ENCODE results near the gene LMBR1L.

LMBR1L gene

DNA sequence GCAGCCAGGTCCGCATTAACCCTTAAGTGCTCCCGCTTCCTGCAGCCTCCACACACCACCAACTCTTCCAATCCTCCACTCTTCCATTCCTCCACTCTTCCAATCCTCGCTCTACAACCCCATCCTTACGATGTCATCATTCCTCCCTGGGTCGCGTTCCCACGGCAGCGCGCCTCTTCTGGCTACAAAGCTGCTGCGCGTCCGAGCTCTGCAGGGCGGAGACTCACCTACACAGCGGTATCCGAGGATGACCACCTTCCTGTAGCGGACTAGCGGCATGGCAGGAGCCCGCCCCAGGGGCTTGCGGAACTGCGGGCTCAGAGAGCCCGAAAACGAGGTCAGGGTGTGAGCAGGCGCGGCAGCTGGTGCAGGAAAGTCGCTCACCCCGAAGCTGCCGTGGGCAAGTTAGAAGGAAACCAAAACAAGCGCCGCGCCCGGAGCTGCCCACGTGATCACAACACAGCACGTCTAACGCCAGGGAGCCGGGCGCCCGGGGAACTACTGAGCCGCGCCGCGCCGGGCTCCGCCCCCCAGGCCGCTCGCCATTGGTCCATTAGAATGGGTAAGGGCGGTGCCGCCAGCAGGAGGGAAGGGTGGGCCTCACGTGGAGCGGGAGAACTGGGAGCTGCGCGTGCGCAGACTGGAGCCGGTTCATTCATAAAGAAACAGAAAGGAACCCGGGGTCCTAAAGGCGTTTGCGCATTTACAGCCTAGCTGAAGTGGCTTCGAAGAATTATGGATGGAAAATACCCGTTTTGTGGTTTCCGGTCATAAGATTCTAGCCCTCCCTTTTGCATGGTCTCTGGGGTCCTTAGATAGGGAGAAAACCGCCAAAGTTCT, 40.9 kb downstream of the LMBR1L start, which contains the start of gene RHEBL1 (continued):
- TF ChIP-seq ZNF138 (tag by site-specific recombination; IDR thresholded peaks at IDR 0.05; ENCODE audit: borderline replicate concordance) (no peak), ZNF843 (tag by site-specific recombination; IDR thresholded peaks at IDR 0.05) (no peak), ZNF473 (tag by site-specific recombination; IDR thresholded peaks at IDR 0.05) (no peak), ZNF776 (tag by site-specific recombination; IDR thresholded peaks at IDR 0.05; ENCODE audit: borderline replicate concordance) (no peak), MEIS1 (CRISPR knock-in tag; IDR thresholded peaks at IDR 0.05; ENCODE audit: borderline replicate concordance) (no peak), ZNF335 (tag by site-specific recombination; conservative IDR thresholded peaks at IDR 0.05) (peak; percentile 84), ZNF501 (tag by site-specific recombination; IDR thresholded peaks at IDR 0.05) (peak; percentile 86), ZNF654 (tag by site-specific recombination; IDR thresholded peaks at IDR 0.05; ENCODE audit: low read depth) (no peak), BCL11B (tag by site-specific recombination; IDR thresholded peaks at IDR 0.05; ENCODE audit: low read depth) (no peak), ZNF24 (tag by site-specific recombination; IDR thresholded peaks at IDR 0.05) (0 out of 2 replicates have a peak, but pooled peaks have one; percentile 63), KLF10 (tag by site-specific recombination; IDR thresholded peaks at IDR 0.05) (0 out of 2 replicates have a peak, but pooled peaks have one; percentile 29), ZNF600 (tag by site-specific recombination; IDR thresholded peaks at IDR 0.05) (peak; percentile 81), MYNN (tag by site-specific recombination; IDR thresholded peaks at IDR 0.05; ENCODE audit: borderline replicate concordance) (no peak), ZFP37 (tag by site-specific recombination; IDR thresholded peaks at IDR 0.05) (peak; percentile 85), ZNF221 (tag by site-specific recombination; IDR thresholded peaks at IDR 0.05; ENCODE audit: borderline replicate concordance) (no peak), KLF16 (tag by site-specific recombination; IDR thresholded peaks at IDR 0.05) (0 out of 2 replicates have a peak, but pooled peaks have one; percentile 67), ZNF623 (tag by site-specific recombination; IDR thresholded peaks at IDR 0.05) (no peak), ZNF214 (tag by site-specific recombination; IDR thresholded peaks at IDR 0.05; ENCODE audit: borderline replicate concordance) (no peak), ZNF132 (tag by site-specific recombination; IDR thresholded peaks at IDR 0.05; ENCODE audit: borderline replicate concordance) (no peak), ZNF707 (tag by site-specific recombination; IDR thresholded peaks at IDR 0.05) (no peak), ZFP41 (tag by site-specific recombination; IDR thresholded peaks at IDR 0.05; ENCODE audit: borderline replicate concordance) (no peak), ZBTB21 (tag by site-specific recombination; IDR thresholded peaks at IDR 0.05) (0 out of 2 replicates have a peak, but pooled peaks have one; percentile 20), ZNF354C (tag by site-specific recombination; IDR thresholded peaks at IDR 0.05; ENCODE audit: borderline replicate concordance, low read depth) (no peak), ZBTB48 (tag by site-specific recombination; IDR thresholded peaks at IDR 0.05) (no peak; the same call in 1 of the 2 replicates), HOXC10 (CRISPR knock-in tag; IDR thresholded peaks at IDR 0.05) (no peak), KLF1 (tag by site-specific recombination; IDR thresholded peaks at IDR 0.05) (peak; percentile 89), ZXDB (tag by site-specific recombination; IDR thresholded peaks at IDR 0.05) (peak; percentile 72)
- TF ChIP-seq, protein P1, sequence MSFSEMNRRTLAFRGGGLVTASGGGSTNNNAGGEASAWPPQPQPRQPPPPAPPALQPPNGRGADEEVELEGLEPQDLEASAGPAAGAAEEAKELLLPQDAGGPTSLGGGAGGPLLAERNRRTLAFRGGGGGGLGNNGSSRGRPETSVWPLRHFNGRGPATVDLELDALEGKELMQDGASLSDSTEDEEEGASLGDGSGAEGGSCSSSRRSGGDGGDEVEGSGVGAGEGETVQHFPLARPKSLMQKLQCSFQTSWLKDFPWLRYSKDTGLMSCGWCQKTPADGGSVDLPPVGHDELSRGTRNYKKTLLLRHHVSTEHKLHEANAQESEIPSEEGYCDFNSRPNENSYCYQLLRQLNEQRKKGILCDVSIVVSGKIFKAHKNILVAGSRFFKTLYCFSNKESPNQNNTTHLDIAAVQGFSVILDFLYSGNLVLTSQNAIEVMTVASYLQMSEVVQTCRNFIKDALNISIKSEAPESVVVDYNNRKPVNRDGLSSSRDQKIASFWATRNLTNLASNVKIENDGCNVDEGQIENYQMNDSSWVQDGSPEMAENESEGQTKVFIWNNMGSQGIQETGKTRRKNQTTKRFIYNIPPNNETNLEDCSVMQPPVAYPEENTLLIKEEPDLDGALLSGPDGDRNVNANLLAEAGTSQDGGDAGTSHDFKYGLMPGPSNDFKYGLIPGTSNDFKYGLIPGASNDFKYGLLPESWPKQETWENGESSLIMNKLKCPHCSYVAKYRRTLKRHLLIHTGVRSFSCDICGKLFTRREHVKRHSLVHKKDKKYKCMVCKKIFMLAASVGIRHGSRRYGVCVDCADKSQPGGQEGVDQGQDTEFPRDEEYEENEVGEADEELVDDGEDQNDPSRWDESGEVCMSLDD (tag by site-specific recombination; IDR thresholded peaks at IDR 0.05): peak; percentile 51; the same call in 1 of the 2 replicates
- TF ChIP-seq, protein P2, sequence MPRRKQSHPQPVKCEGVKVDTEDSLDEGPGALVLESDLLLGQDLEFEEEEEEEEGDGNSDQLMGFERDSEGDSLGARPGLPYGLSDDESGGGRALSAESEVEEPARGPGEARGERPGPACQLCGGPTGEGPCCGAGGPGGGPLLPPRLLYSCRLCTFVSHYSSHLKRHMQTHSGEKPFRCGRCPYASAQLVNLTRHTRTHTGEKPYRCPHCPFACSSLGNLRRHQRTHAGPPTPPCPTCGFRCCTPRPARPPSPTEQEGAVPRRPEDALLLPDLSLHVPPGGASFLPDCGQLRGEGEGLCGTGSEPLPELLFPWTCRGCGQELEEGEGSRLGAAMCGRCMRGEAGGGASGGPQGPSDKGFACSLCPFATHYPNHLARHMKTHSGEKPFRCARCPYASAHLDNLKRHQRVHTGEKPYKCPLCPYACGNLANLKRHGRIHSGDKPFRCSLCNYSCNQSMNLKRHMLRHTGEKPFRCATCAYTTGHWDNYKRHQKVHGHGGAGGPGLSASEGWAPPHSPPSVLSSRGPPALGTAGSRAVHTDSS (tag by site-specific recombination; IDR thresholded peaks at IDR 0.05): no peak
- TF ChIP-seq, protein P3, sequence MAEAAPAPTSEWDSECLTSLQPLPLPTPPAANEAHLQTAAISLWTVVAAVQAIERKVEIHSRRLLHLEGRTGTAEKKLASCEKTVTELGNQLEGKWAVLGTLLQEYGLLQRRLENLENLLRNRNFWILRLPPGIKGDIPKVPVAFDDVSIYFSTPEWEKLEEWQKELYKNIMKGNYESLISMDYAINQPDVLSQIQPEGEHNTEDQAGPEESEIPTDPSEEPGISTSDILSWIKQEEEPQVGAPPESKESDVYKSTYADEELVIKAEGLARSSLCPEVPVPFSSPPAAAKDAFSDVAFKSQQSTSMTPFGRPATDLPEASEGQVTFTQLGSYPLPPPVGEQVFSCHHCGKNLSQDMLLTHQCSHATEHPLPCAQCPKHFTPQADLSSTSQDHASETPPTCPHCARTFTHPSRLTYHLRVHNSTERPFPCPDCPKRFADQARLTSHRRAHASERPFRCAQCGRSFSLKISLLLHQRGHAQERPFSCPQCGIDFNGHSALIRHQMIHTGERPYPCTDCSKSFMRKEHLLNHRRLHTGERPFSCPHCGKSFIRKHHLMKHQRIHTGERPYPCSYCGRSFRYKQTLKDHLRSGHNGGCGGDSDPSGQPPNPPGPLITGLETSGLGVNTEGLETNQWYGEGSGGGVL (tag by site-specific recombination; IDR thresholded peaks at IDR 0.05): peak; percentile 48; the same call in 1 of the 2 replicates
- TF ChIP-seq, protein P4, sequence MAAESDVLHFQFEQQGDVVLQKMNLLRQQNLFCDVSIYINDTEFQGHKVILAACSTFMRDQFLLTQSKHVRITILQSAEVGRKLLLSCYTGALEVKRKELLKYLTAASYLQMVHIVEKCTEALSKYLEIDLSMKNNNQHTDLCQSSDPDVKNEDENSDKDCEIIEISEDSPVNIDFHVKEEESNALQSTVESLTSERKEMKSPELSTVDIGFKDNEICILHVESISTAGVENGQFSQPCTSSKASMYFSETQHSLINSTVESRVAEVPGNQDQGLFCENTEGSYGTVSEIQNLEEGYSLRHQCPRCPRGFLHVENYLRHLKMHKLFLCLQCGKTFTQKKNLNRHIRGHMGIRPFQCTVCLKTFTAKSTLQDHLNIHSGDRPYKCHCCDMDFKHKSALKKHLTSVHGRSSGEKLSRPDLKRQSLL (tag by site-specific recombination; IDR thresholded peaks at IDR 0.05): peak; percentile 8; the same call in 1 of the 2 replicates
